ENCODE measurements around the gene FXYD3.

The FXYD3 gene

DNA sequence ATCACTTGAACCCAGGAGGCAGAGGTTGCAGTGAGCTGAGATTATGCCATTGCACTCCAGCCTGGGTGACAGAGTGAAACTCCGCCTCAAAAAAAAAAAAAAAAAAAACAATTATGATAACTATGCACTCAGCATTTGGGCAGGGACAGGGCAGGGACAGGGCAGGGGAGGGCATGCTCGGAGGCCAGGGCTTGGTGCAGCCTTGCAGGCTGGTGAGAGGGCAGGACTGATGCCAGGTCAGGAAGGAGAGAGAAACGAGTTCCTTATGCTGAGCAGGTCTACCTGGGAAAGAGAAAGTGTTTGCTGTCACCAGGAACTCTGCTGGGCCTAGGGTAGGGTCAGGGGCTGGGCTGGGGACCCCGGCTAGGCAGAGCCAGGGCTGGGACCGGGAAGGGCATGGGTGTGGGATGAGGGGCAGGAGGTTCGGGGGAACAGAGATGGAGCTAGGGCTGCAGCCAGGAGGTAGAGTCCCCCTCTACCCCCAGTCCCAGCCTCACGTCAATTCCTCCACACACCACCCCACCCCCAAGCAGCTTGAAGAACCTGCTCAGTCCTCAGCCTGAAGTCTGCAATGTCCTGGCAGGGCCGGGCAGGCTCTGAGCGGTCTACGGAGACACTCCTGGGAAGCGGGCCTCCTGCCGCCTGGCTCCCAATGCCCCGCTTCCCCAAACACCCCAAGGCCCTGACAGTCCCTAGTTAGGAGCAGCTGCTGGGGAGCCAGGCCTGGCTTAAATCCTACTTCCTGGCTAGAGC is 2.8 kb downstream of the FXYD3 start:
- H3K4me3 ChIP-seq (ENCODE audit: low read depth, low read length): no peak overlapping the region
- H3K79me2 ChIP-seq (ENCODE audit: control insufficient read depth, insufficient read depth, low read length, unreplicated experiment): no peaks in the 10 kb centered on the region
- H3K4me1 ChIP-seq (ENCODE audit: control insufficient read depth, insufficient read depth, low read length, unreplicated experiment): peaks cover 28% of the 10 kb centered on the region
- no peak overlapping the region for H3K27ac ChIP-seq (ENCODE audit: low read depth, low read length)
- H3K36me3 ChIP-seq (ENCODE audit: insufficient read depth, low read length): no peaks in the 10 kb centered on the region
- H2AFZ ChIP-seq (ENCODE audit: low read length, unreplicated experiment): no peak overlapping the region
- H3K27me3 ChIP-seq (ENCODE audit: insufficient read depth, low read length): no peaks in the 10 kb centered on the region

DNA sequence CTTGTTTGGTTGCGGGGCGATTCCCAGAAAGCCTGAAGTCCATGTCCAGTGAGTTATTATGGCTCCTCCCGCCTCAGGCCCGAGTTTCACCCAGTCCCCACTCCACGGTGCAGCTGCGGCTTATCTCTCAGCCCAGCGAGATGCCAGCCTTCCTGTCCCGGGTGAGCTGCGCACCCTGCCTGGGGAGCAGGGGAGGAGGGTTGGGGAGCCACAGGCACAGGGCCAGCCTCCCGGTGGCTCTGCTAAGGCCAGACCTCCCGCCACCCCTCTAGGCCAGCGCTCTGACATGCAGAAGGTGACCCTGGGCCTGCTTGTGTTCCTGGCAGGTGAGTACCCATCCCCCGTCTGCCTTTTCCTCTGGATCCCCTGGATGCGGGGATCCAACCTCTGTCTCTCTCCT is 3.5 kb downstream of the FXYD3 start:
- Histone ChIP-seq H3K36me3 (ENCODE audit: insufficient read depth, low read length) (no peaks in the 10 kb centered on the region), H3K79me2 (ENCODE audit: control insufficient read depth, insufficient read depth, low read length, unreplicated experiment) (no peaks in the 10 kb centered on the region), H2AFZ (ENCODE audit: low read length, unreplicated experiment) (no peak overlapping the region)

DNA sequence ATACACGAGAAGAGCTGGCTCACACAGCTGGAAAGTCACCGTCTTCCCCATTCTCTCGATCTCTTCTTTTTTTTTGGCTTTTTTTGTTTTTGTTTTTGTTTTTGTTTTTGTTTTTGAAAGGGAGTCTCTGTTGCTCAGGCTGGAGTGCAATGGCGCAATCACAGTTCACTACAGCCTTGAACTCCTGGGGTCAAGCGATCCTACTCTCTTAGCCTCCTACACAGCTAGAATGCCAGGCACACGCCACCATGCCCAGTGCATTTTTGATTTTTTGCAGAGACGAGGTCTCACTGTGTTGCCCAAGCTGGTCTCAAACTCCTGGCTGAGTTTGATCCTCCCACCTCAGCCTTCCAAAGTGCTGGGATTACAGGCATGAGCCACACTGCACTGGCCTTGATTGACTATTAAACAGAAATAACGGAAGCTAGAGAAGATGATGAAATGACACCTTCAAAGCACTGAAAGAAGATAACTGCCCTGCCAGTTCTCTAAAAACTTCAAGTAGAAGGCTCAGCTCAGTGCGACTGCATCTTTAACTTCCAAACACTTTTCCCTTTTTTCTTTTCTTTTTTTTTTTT is 4.0 kb downstream of the FXYD3 start:
- Histone ChIP-seq H2AFZ (ENCODE audit: low read length, unreplicated experiment) (no peak overlapping the region), H3K27me3 (ENCODE audit: insufficient read depth, low read length) (no peaks in the 10 kb centered on the region), H3K27ac (ENCODE audit: low read depth, low read length) (no peak overlapping the region), H3K4me1 (ENCODE audit: control insufficient read depth, insufficient read depth, low read length, unreplicated experiment) (peaks cover 31% of the 10 kb centered on the region), H3K79me2 (ENCODE audit: control insufficient read depth, insufficient read depth, low read length, unreplicated experiment) (no peaks in the 10 kb centered on the region), H3K36me3 (ENCODE audit: insufficient read depth, low read length) (no peaks in the 10 kb centered on the region), H3K4me3 (ENCODE audit: low read depth, low read length) (no peak overlapping the region)

More for the DNA sequence above, 3.5 kb downstream of the FXYD3 start:
- Histone ChIP-seq H3K4me1 (ENCODE audit: control insufficient read depth, insufficient read depth, low read length, unreplicated experiment) (peaks cover 31% of the 10 kb centered on the region), H3K4me3 (ENCODE audit: low read depth, low read length) (no peak overlapping the region), H3K27ac (ENCODE audit: low read depth, low read length) (no peak overlapping the region), H3K27me3 (ENCODE audit: insufficient read depth, low read length) (no peaks in the 10 kb centered on the region)

DNA sequence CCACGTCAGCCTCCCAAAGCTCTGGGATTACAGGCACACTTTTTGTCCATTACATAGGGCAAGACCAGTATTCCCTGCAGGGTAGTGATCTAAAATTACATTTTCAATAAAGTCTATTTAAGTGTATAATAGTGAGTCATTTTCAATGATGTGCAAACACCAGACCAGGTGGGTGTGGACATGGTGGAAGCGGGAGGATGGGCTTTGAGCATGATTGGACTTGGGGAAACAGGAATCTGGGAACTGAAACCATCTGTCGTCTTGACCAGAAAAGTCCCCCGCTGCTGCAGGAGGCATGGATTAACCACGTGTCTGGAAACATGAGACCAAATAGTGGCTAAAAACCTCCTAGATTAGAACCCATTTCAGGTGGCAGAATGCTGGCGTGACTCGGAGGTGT is 4.9 kb downstream of the FXYD3 start:
- Histone ChIP-seq H3K79me2 (ENCODE audit: control insufficient read depth, insufficient read depth, low read length, unreplicated experiment) (no peaks in the 10 kb centered on the region), H2AFZ (ENCODE audit: low read length, unreplicated experiment) (no peak overlapping the region), H3K27ac (ENCODE audit: low read depth, low read length) (peak overlapping the region; percentile 67)

DNA sequence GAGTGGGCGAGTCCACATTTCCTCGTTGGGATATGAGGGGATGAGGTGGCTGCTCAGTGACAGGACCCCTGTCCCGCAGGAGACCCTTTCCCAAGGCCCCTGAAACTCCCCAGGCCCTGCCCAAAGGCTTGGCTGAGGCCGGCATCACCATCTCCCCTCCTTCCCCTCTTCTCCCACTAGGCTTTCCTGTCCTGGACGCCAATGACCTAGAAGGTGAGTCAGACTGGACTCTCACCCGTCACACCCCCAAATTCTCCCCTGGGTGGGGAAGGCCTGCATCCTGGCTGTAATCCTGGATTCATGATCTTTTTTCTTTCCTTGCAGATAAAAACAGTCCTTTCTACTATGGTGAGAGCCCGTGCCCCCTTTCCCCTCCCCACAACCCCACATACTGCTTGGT is 5.3 kb downstream of the FXYD3 start:
- no peak overlapping the region for H3K4me3 ChIP-seq (ENCODE audit: low read depth, low read length)
- H3K27me3 ChIP-seq (ENCODE audit: insufficient read depth, low read length): no peaks in the 10 kb centered on the region
- no peaks in the 10 kb centered on the region for H3K79me2 ChIP-seq (ENCODE audit: control insufficient read depth, insufficient read depth, low read length, unreplicated experiment)
- H2AFZ ChIP-seq (ENCODE audit: low read length, unreplicated experiment): no peak overlapping the region
- peak overlapping the region; percentile 67 for H3K27ac ChIP-seq (ENCODE audit: low read depth, low read length)
- no peaks in the 10 kb centered on the region for H3K36me3 ChIP-seq (ENCODE audit: insufficient read depth, low read length)
- peaks cover 37% of the 10 kb centered on the region for H3K4me1 ChIP-seq (ENCODE audit: control insufficient read depth, insufficient read depth, low read length, unreplicated experiment)

More for the DNA sequence above, 4.9 kb downstream of the FXYD3 start:
- no peaks in the 10 kb centered on the region for H3K27me3 ChIP-seq (ENCODE audit: insufficient read depth, low read length)
- H3K4me1 ChIP-seq (ENCODE audit: control insufficient read depth, insufficient read depth, low read length, unreplicated experiment): peaks cover 37% of the 10 kb centered on the region
- no peaks in the 10 kb centered on the region for H3K36me3 ChIP-seq (ENCODE audit: insufficient read depth, low read length)
- no peak overlapping the region for H3K4me3 ChIP-seq (ENCODE audit: low read depth, low read length)

DNA sequence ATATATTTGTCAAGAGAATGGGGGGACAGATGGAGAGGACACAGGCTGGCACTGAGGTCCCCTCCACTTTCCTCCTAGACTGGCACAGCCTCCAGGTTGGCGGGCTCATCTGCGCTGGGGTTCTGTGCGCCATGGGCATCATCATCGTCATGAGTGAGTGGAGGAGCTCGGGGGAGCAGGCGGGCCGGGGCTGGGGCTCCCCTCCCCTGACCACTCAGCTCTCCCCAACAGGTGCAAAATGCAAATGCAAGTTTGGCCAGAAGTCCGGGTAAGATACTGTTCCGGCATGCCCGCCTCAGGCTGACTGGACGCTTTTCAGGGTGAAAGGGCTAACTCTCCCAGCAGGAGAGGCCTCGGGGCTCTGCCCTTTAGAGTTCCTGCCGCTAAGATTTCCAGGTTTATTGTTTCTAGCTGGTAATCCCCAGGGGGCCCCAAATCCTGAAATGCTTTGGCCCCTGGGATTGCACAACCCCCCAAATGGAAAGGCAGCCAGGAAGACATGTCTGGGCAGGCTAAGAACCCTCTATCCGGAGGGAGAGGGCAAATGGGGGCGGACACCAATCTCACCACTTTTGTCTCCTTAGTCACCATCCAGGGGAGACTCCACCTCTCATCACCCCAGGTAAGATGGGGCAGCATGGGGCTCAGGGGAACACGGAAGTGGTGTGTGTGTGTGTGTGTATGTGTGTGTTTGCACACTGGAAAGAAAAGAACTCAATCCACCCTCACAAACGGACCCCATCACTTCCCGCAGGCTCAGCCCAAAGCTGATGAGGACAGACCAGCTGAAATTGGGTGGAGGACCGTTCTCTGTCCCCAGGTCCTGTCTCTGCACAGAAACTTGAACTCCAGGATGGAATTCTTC is 7.3 kb downstream of the FXYD3 start:
- no peak overlapping the region for H2AFZ ChIP-seq (ENCODE audit: low read length, unreplicated experiment)
- H3K4me3 ChIP-seq (ENCODE audit: low read depth, low read length): peak overlapping the region; percentile 89
- H3K27ac ChIP-seq (ENCODE audit: low read depth, low read length): peak overlapping the region; percentile 90
- no peaks in the 10 kb centered on the region for H3K79me2 ChIP-seq (ENCODE audit: control insufficient read depth, insufficient read depth, low read length, unreplicated experiment)
- peaks cover 37% of the 10 kb centered on the region for H3K4me1 ChIP-seq (ENCODE audit: control insufficient read depth, insufficient read depth, low read length, unreplicated experiment)
- H3K36me3 ChIP-seq (ENCODE audit: insufficient read depth, low read length): no peaks in the 10 kb centered on the region
- no peaks in the 10 kb centered on the region for H3K27me3 ChIP-seq (ENCODE audit: insufficient read depth, low read length)

DNA sequence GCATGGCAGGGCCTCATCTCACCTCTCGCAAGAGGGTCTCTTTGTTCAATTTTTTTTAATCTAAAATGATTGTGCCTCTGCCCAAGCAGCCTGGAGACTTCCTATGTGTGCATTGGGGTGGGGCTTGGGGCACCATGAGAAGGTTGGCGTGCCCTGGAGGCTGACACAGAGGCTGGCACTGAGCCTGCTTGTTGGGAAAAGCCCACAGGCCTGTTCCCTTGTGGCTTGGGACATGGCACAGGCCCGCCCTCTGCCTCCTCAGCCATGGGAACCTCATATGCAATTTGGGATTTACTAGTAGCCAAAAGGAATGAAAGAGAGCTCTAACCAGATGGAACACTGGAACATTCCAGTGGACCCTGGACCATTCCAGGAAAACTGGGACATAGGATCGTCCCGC is 8.0 kb downstream of the FXYD3 start:
- Histone ChIP-seq H3K27ac (ENCODE audit: low read depth, low read length) (peak overlapping the region; percentile 90), H3K4me1 (ENCODE audit: control insufficient read depth, insufficient read depth, low read length, unreplicated experiment) (peaks cover 37% of the 10 kb centered on the region), H2AFZ (ENCODE audit: low read length, unreplicated experiment) (no peak overlapping the region), H3K27me3 (ENCODE audit: insufficient read depth, low read length) (no peaks in the 10 kb centered on the region), H3K4me3 (ENCODE audit: low read depth, low read length) (peak overlapping the region; percentile 89), H3K36me3 (ENCODE audit: insufficient read depth, low read length) (no peaks in the 10 kb centered on the region), H3K79me2 (ENCODE audit: control insufficient read depth, insufficient read depth, low read length, unreplicated experiment) (no peaks in the 10 kb centered on the region)

DNA sequence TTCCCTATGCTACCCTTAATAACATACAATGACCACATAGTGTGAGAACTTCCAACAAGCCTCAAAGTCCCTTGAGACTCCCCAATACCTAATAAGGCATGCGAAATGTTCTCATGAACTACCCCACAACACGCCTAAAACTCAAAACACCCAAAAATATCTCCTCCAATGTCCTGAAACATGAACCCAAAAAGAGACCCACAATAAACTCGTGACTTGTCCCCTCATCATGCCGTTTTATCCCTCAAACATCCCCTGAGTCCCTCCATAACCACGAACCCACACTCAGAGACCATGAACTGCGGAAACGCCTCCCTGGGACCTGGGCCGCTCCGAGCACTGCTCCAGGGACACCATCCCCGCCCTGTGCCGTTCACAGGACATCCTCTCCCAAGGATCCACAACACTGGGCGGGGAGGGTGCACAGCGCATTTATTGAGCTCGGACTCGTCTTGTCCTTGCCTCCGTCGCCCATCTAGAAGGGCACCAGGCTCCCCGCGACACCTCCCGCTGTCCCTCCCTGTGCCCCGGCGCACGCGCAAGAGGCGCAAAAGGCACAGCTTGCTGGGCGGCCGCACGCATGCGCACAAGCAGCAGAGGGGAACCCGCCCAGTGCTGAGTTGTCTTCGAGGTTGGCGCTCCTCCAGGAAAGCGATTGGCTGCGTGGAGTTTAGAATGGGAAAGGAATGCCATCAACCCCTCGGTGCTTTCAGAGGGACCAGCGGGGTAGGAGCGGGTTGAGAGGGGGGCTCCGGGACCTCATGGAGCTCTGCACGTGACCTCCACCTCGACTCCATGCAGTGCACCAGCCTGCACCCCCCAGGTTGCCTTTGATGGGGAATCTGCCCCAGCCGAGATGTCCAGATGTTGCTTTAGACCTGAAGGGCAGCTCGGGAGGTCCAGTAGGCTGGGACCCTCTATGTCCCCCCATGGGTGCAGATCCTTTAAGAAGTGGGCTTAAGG is 8.8 kb downstream of the FXYD3 start:
- Histone ChIP-seq H2AFZ (ENCODE audit: low read length, unreplicated experiment) (peak overlapping the region; percentile 76), H3K4me3 (ENCODE audit: low read depth, low read length) (peak overlapping the region; percentile 89), H3K27me3 (ENCODE audit: insufficient read depth, low read length) (no peaks in the 10 kb centered on the region), H3K79me2 (ENCODE audit: control insufficient read depth, insufficient read depth, low read length, unreplicated experiment) (no peaks in the 10 kb centered on the region), H3K27ac (ENCODE audit: low read depth, low read length) (peak overlapping the region; percentile 90), H3K4me1 (ENCODE audit: control insufficient read depth, insufficient read depth, low read length, unreplicated experiment) (peaks cover 37% of the 10 kb centered on the region), H3K36me3 (ENCODE audit: insufficient read depth, low read length) (no peaks in the 10 kb centered on the region)

DNA sequence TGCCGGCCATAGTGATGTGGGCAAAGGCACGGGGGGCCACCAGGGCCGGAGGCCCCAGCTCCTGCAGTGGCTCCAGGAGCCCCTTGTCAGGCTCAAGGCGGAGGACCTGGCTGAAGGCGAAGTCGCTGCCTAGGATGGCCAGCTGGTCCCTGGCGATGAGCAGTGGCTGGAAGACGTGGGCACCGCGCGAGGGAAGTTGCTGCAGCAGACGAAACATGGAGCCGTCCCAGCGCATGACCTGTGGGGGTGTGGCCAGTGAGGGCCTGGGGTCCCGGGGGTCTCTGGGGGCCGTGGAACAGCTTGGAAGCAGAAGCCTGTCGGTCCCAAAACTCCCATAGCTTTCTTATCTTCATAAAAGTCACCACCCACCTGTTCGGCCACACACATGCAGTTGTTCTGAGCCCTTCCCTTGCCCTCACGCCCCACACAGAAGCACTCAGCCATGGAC is 9.7 kb downstream of the FXYD3 start:
- H3K27me3 ChIP-seq (ENCODE audit: insufficient read depth, low read length): no peaks in the 10 kb centered on the region
- H2AFZ ChIP-seq (ENCODE audit: low read length, unreplicated experiment): no peak overlapping the region
- no peaks in the 10 kb centered on the region for H3K36me3 ChIP-seq (ENCODE audit: insufficient read depth, low read length)
- no peaks in the 10 kb centered on the region for H3K79me2 ChIP-seq (ENCODE audit: control insufficient read depth, insufficient read depth, low read length, unreplicated experiment)
- no peak overlapping the region for H3K27ac ChIP-seq (ENCODE audit: low read depth, low read length)
- no peak overlapping the region; the same call in 1 of the 2 replicates for H3K4me3 ChIP-seq (ENCODE audit: low read depth, low read length)
- H3K4me1 ChIP-seq (ENCODE audit: control insufficient read depth, insufficient read depth, low read length, unreplicated experiment): peaks cover 34% of the 10 kb centered on the region

Data from ACC112 (cell line).